ENCODE data around the gene NUP93. TPM values are rescaled to one million over a fixed set of nuclear protein-coding genes. Genes with fewer than 3 reads are reported as not detected.

The NUP93 gene
- polyA plus RNA-seq, 1 donor from 2014 or later: 237 TPM

- H3K9me3 ChIP-seq (ENCODE audit: low read length): no peaks in the 10 kb centered on the region
- H3K9ac ChIP-seq (ENCODE audit: low read length): no peak overlapping the region
- H3K9me2 ChIP-seq (ENCODE audit: insufficient read depth, low read length): no peaks in the 10 kb centered on the region
- H3K27ac ChIP-seq (ENCODE audit: low read length): no peak overlapping the region
- no peaks in the 10 kb centered on the region for H3K27me3 ChIP-seq (ENCODE audit: insufficient read depth, low read depth, low read length)
- no peaks in the 10 kb centered on the region for H3K36me3 ChIP-seq (ENCODE audit: insufficient read depth, low read length)
- H2AFZ ChIP-seq (ENCODE audit: low read depth, low read length): no peak overlapping the region
- TF ChIP-seq MXI1 (conservative IDR thresholded peaks at IDR 0.05; ENCODE audit: poor library complexity, severe bottlenecking) (no peak), SMC3 (conservative IDR thresholded peaks at IDR 0.05; ENCODE audit: poor library complexity) (no peak), EP300 (conservative IDR thresholded peaks at IDR 0.05; ENCODE audit: poor library complexity, severe bottlenecking) (no peak), EZH2 (IDR thresholded peaks at IDR 0.05; ENCODE audit: borderline replicate concordance, insufficient read depth, low read length, poor library complexity, severe bottlenecking) (no peak), CTCF (IDR thresholded peaks at IDR 0.05; ENCODE audit: poor library complexity, severe bottlenecking) (no peak), TAF1 (IDR thresholded peaks at IDR 0.05; ENCODE audit: low read depth) (no peak), RAD21 (conservative IDR thresholded peaks at IDR 0.05) (no peak), POLR2AphosphoS5 (IDR thresholded peaks at IDR 0.05) (no peak)
- TF ChIP-seq, protein P1, sequence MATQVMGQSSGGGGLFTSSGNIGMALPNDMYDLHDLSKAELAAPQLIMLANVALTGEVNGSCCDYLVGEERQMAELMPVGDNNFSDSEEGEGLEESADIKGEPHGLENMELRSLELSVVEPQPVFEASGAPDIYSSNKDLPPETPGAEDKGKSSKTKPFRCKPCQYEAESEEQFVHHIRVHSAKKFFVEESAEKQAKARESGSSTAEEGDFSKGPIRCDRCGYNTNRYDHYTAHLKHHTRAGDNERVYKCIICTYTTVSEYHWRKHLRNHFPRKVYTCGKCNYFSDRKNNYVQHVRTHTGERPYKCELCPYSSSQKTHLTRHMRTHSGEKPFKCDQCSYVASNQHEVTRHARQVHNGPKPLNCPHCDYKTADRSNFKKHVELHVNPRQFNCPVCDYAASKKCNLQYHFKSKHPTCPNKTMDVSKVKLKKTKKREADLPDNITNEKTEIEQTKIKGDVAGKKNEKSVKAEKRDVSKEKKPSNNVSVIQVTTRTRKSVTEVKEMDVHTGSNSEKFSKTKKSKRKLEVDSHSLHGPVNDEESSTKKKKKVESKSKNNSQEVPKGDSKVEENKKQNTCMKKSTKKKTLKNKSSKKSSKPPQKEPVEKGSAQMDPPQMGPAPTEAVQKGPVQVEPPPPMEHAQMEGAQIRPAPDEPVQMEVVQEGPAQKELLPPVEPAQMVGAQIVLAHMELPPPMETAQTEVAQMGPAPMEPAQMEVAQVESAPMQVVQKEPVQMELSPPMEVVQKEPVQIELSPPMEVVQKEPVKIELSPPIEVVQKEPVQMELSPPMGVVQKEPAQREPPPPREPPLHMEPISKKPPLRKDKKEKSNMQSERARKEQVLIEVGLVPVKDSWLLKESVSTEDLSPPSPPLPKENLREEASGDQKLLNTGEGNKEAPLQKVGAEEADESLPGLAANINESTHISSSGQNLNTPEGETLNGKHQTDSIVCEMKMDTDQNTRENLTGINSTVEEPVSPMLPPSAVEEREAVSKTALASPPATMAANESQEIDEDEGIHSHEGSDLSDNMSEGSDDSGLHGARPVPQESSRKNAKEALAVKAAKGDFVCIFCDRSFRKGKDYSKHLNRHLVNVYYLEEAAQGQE (IDR thresholded peaks at IDR 0.05; ENCODE audit: borderline replicate concordance): no peak
- no peak overlapping the region for H3K4me2 ChIP-seq (ENCODE audit: low read length)
- H3F3A ChIP-seq (ENCODE audit: insufficient read depth, low read length, poor library complexity, severe bottlenecking): no peaks in the 10 kb centered on the region
- no peaks in the 10 kb centered on the region for H3K79me2 ChIP-seq (replicated peaks; ENCODE audit: insufficient read depth, low read length)
- no peak overlapping the region for H3K4me3 ChIP-seq (ENCODE audit: low read length)
- H4K20me1 ChIP-seq (ENCODE audit: insufficient read depth): no peaks in the 10 kb centered on the region
Observed at GRCh38 chr16:56891685-56892084, 161.8 kb downstream of the NUP93 start.

DNA sequence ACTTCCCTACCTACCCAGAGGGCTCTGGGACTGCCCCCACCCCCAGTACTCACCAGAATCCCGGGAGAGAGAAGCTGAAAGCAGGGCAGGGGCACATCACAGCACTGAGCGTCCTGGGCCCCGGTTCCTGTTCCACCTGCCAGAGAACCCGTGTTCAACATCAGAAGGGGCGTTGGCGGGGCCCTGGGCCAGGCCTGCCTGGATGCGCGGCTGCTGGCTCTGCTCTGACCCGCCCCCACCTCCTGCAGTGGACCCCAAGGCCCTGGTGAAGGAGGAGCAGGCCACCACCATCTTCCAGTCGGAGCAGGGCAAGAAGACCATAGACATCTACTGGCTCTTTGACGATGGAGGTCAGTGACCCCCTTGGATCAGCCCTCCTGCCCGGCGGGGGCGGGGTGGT, 162.8 kb downstream of the NUP93 start:
- Histone ChIP-seq H3K79me2 (replicated peaks; ENCODE audit: insufficient read depth, low read length) (no peaks in the 10 kb centered on the region), H4K20me1 (ENCODE audit: insufficient read depth) (no peaks in the 10 kb centered on the region), H3K9me2 (ENCODE audit: insufficient read depth, low read length) (no peaks in the 10 kb centered on the region), H3K9ac (ENCODE audit: low read length) (no peak overlapping the region), H3K36me3 (ENCODE audit: insufficient read depth, low read length) (no peaks in the 10 kb centered on the region), H2AFZ (ENCODE audit: low read depth, low read length) (no peak overlapping the region), H3F3A (ENCODE audit: insufficient read depth, low read length, poor library complexity, severe bottlenecking) (no peaks in the 10 kb centered on the region), H3K4me2 (ENCODE audit: low read length) (no peak overlapping the region), H3K27me3 (ENCODE audit: insufficient read depth, low read depth, low read length) (no peaks in the 10 kb centered on the region), H3K27ac (ENCODE audit: low read length) (no peak overlapping the region), H3K4me3 (ENCODE audit: low read length) (no peak overlapping the region), H3K9me3 (ENCODE audit: low read length) (no peaks in the 10 kb centered on the region)
- TF ChIP-seq EZH2 (IDR thresholded peaks at IDR 0.05; ENCODE audit: borderline replicate concordance, insufficient read depth, low read length, poor library complexity, severe bottlenecking) (no peak), RAD21 (conservative IDR thresholded peaks at IDR 0.05) (no peak), POLR2AphosphoS5 (IDR thresholded peaks at IDR 0.05) (no peak), CTCF (IDR thresholded peaks at IDR 0.05; ENCODE audit: poor library complexity, severe bottlenecking) (no peak), MXI1 (conservative IDR thresholded peaks at IDR 0.05; ENCODE audit: poor library complexity, severe bottlenecking) (no peak), TAF1 (IDR thresholded peaks at IDR 0.05; ENCODE audit: low read depth) (no peak), EP300 (conservative IDR thresholded peaks at IDR 0.05; ENCODE audit: poor library complexity, severe bottlenecking) (no peak), SMC3 (conservative IDR thresholded peaks at IDR 0.05; ENCODE audit: poor library complexity) (no peak)
- TF ChIP-seq, protein P1 (IDR thresholded peaks at IDR 0.05; ENCODE audit: borderline replicate concordance): no peak
